CD8-positive, alpha-beta memory T cell (primary cell): Measurements from ENCODE around the gene ECT2L. TPM values are rescaled to one million over a fixed set of nuclear protein-coding genes. Genes with fewer than 3 reads are reported as not detected.

Experiments
- CTCF ChIA-PET: fragments of 350-600 bp; sonication (Branson Sonifier 250); formaldehyde crosslinking; loops from one replicate; lab custom pipeline; 2021; ENCODE audit warnings: antibody characterized with exemption; lab: Charles Lee
- POLR2A ChIA-PET: fragments of 350-600 bp; sonication (Branson Sonifier 250); formaldehyde crosslinking; loops from one replicate; lab custom pipeline; 2021; ENCODE audit warnings: antibody characterized with exemption; lab: Charles Lee
- DNase-seq, 5 donors: peaks; one replicate each; pipeline versions ENCODE4 v3.0.0 to v3.0.0-alpha.2; 2020 to 2022; ENCODE audit warnings: mixed read lengths in 1 of 5
- H3K27ac ChIP-seq: one replicate; pipeline ENCODE4 v1.7.0; 2013; ENCODE audit warnings: low read depth, mild to moderate bottlenecking, low read length, moderate library complexity
- H3K27me3 ChIP-seq: 2 replicates; pipeline ENCODE4 v1.7.0; 2013; ENCODE audit warnings: low read length, mild to moderate bottlenecking; ENCODE audit not compliant: insufficient read depth, poor library complexity, severe bottlenecking
- H3K36me3 ChIP-seq: 2 replicates; pipeline ENCODE4 v1.7.0; 2013; ENCODE audit warnings: mild to moderate bottlenecking, low read length, moderate library complexity; ENCODE audit not compliant: insufficient read depth
- H3K4me1 ChIP-seq: 2 replicates; pipeline ENCODE4 v1.7.0; 2013; ENCODE audit warnings: mild to moderate bottlenecking, low read length, moderate library complexity; ENCODE audit not compliant: insufficient read depth
- H3K4me3 ChIP-seq: 2 replicates; pipeline ENCODE4 v1.7.0; 2013; ENCODE audit warnings: mild to moderate bottlenecking, low read length
- H3K9me3 ChIP-seq: 2 replicates; pipeline ENCODE4 v1.7.0; 2013; ENCODE audit warnings: mild to moderate bottlenecking, low read length
- H3K27ac Mint-ChIP-seq, 8 donors: one replicate each; pipeline ENCODE4 v1.8.0; 2020 to 2021; ENCODE audit warnings: mixed read lengths in 8 of 8, mild to moderate bottlenecking in 6 of 8, inconsistent platforms in 3 of 8, moderate library complexity in 3 of 8
- H3K27me3 Mint-ChIP-seq, 2 donors: one replicate each; pipeline ENCODE4 v1.8.0; 2020 to 2021; ENCODE audit warnings: mixed read lengths in 2 of 2, mild to moderate bottlenecking in 1 of 2, moderate library complexity in 1 of 2
- H3K36me3 Mint-ChIP-seq, 3 donors: one replicate each; pipeline ENCODE4 v1.8.0; 2020 to 2021; ENCODE audit warnings: mixed read lengths in 3 of 3, inconsistent platforms in 1 of 3, mild to moderate bottlenecking in 1 of 3
- H3K4me1 Mint-ChIP-seq, 3 donors: one replicate each; pipeline ENCODE4 v1.8.0; 2020 to 2021; ENCODE audit warnings: mixed read lengths in 3 of 3, inconsistent platforms in 1 of 3, mild to moderate bottlenecking in 1 of 3
- H3K4me3 Mint-ChIP-seq, 7 donors: one replicate each; pipeline ENCODE4 v1.8.0; 2020 to 2021; ENCODE audit warnings: mixed read lengths in 7 of 7, mild to moderate bottlenecking in 6 of 7, moderate library complexity in 4 of 7, inconsistent platforms in 2 of 7
- H3K9me3 Mint-ChIP-seq, 5 donors: one replicate each; pipeline ENCODE4 v1.8.0; 2020 to 2022; ENCODE audit warnings: mixed read lengths in 5 of 5, mild to moderate bottlenecking in 3 of 5, moderate library complexity in 2 of 5, inconsistent platforms in 1 of 5
- polyA plus RNA-seq: library from polyadenylated mRNA; unstranded; fragments of 300-500 nt; fragmentation: Illumina TruSeq; gene quantifications from one replicate; pipeline ENCODE4 v1.2.3, GENCODE V29; 2021
- total RNA-seq, 2 experiments: library from RNA; stranded (reverse); gene quantifications; one replicate each; pipeline ENCODE4 v1.2.3, GENCODE V29; 2021

The ECT2L gene
- total and polyA plus RNA-seq, 3 experiments from 2014 or later = 0.09 TPM; not detected in 2

- no peak overlapping the region for H3K27ac ChIP-seq
- H3K9me3 Mint-ChIP-seq = no peaks in the 10 kb centered on the region
- no peaks in the 10 kb centered on the region for H3K27me3 Mint-ChIP-seq
- H3K4me3 ChIP-seq = no peak overlapping the region
- peaks cover 5% of the 10 kb centered on the region for H3K36me3 ChIP-seq
- H3K27me3 ChIP-seq = no peaks in the 10 kb centered on the region
- H3K9me3 ChIP-seq = no peaks in the 10 kb centered on the region
- no peak overlapping the region for H3K4me3 Mint-ChIP-seq
- ChIA-PET CTCF (no interaction called here), POLR2A (no interaction called here)
- DNase-seq = no peak
- H3K27ac Mint-ChIP-seq = peak overlapping the region in 6 of 8 donors; percentile 1 to 95 (median 55)
- peaks cover 4 to 30% (median 8%) of the 10 kb centered on the region in 3 donors for H3K36me3 Mint-ChIP-seq
- peaks cover 18% of the 10 kb centered on the region for H3K4me1 ChIP-seq
- H3K4me1 Mint-ChIP-seq = peaks cover 60 to 84% (median 74%) of the 10 kb centered on the region in 3 donors
Observed at GRCh38 chr6:138948546-138949179, 152.8 kb downstream of the ECT2L start.

GRCh38 chr6:138953451-138953850, 157.6 kb downstream of the ECT2L start:
- Histone ChIP-seq H3K27me3 (no peaks in the 10 kb centered on the region), H3K36me3 (no peaks in the 10 kb centered on the region), H3K27ac (no peak overlapping the region), H3K4me1 (peaks cover 15% of the 10 kb centered on the region), H3K4me3 (no peak overlapping the region), H3K9me3 (no peaks in the 10 kb centered on the region)
- peak overlapping the region in 1 of 8 donors; percentile 25 for H3K27ac Mint-ChIP-seq
- H3K27me3 Mint-ChIP-seq = no peaks in the 10 kb centered on the region
- ChIA-PET POLR2A (no interaction called here), CTCF (no interaction called here)
- no peak for DNase-seq
- no peak overlapping the region for H3K4me3 Mint-ChIP-seq
- peaks cover 65 to 90% (median 87%) of the 10 kb centered on the region in 3 donors for H3K4me1 Mint-ChIP-seq
- H3K9me3 Mint-ChIP-seq = no peaks in the 10 kb centered on the region
- H3K36me3 Mint-ChIP-seq = peaks cover 0 to 4% (median 1%) of the 10 kb centered on the region in 3 donors

Other genes with a start within 250 kb of the ECT2L start
- gene CCDC28A, start 22.3 kb upstream of the ECT2L start, total RNA-seq = 10 to 100 TPM; 15.1 to 16.1 TPM
- gene CCDC28A, start 22.3 kb upstream of the ECT2L start, polyA plus RNA-seq = 52.4 TPM
- gene REPS1, start 192.2 kb downstream of the ECT2L start, total RNA-seq = 10 to 100 TPM; 64.4 to 69.5 TPM
- gene REPS1, start 192.2 kb downstream of the ECT2L start, polyA plus RNA-seq = 37.3 TPM
- 100 to 1,000 TPM; 141 to 145 TPM for gene ABRACL, start 232.7 kb downstream of the ECT2L start, total RNA-seq
- 212 TPM for gene ABRACL, start 232.7 kb downstream of the ECT2L start, polyA plus RNA-seq